Fibroblast of the aortic adventitia (primary cell): ENCODE data around the gene MOB2. TPM values are rescaled to one million over a fixed set of nuclear protein-coding genes. Genes with fewer than 3 reads are reported as not detected.
"Not testable (repeated sequence)": the region's sequence is repeated elsewhere in the genome, so short reads cannot be mapped to it uniquely, and the experiment has no call there.

ENCODE experiments used
- DNase-seq: peaks from one replicate; pipeline ENCODE4 v3.0.0-alpha.2; 2010; ENCODE audit warnings: low read depth
- H3K4me3 ChIP-seq: 2 replicates; pipeline ENCODE4 v1.5.1; 2011; ENCODE audit warnings: low read depth, mild to moderate bottlenecking, control low read depth, low read length, moderate library complexity
- CTCF ChIP-seq: IDR thresholded peaks from 2 replicates; pipeline ENCODE4 v1.5.1; 2011; ENCODE audit warnings: mild to moderate bottlenecking, low read length, control low read depth, inconsistent platforms; ENCODE audit not compliant: insufficient read depth
- total RNA-seq: library from RNA; depleted of rRNA; stranded (reverse); fragments of >200 nt; gene quantifications from 2 replicates; pipeline ENCODE4 v1.2.3, GENCODE V29; 2012; ENCODE audit warnings: low replicate concordance

Gene MOB2
- total RNA-seq, 1 donor = 13.9 TPM

GRCh38 chr11:1438261-1438966, 48.2 kb downstream of the MOB2 start:
- no peak for TF ChIP-seq CTCF
- no peak for DNase-seq
- no peak overlapping the region for H3K4me3 ChIP-seq

- peak; percentile 81 for DNase-seq
- no peak overlapping the region for H3K4me3 ChIP-seq
- no peak for TF ChIP-seq CTCF
Measured at GRCh38 chr11:1437500-1437899, 49.1 kb downstream of the MOB2 start.

GRCh38 chr11:1436468-1437039, 50.0 kb downstream of the MOB2 start:
- no peak overlapping the region for H3K4me3 ChIP-seq
- no peak for TF ChIP-seq CTCF
- DNase-seq = no peak

GRCh38 chr11:1435820-1436467, 50.6 kb downstream of the MOB2 start:
- H3K4me3 ChIP-seq = no peak overlapping the region
- no peak for TF ChIP-seq CTCF
- no peak for DNase-seq

GRCh38 chr11:1435479-1435819, 51.1 kb downstream of the MOB2 start:
- H3K4me3 ChIP-seq, DNase-seq: not testable (repeated sequence)

- no peak for DNase-seq
- TF ChIP-seq CTCF = no peak
Measured at GRCh38 chr11:1433977-1434640, 52.5 kb downstream of the MOB2 start.

GRCh38 chr11:1433568-1433967, 53.0 kb downstream of the MOB2 start:
- TF ChIP-seq CTCF = no peak
- H3K4me3 ChIP-seq = no peak overlapping the region
- no peak for DNase-seq

More at GRCh38 chr11:1433977-1434640, 52.5 kb downstream of the MOB2 start:
- no peak overlapping the region for H3K4me3 ChIP-seq
